GM21447 (cell line): ENCODE measurements around the gene CDCA4.

ENCODE experiments used
- ATAC-seq: cut with Tn5 transposase; IDR thresholded peaks from one replicate; pipeline ENCODE4 v1.9.1; 2021; ENCODE audit not compliant: unreplicated experiment

Gene CDCA4

GRCh38 chr14:104976198-104977007 is 44.5 kb downstream of the CDCA4 start:
- ATAC-seq: no peak

- ATAC-seq: no peak
These were observed 45.2 kb downstream of the CDCA4 start for GRCh38 chr14:104975481-104976197.

DNA sequence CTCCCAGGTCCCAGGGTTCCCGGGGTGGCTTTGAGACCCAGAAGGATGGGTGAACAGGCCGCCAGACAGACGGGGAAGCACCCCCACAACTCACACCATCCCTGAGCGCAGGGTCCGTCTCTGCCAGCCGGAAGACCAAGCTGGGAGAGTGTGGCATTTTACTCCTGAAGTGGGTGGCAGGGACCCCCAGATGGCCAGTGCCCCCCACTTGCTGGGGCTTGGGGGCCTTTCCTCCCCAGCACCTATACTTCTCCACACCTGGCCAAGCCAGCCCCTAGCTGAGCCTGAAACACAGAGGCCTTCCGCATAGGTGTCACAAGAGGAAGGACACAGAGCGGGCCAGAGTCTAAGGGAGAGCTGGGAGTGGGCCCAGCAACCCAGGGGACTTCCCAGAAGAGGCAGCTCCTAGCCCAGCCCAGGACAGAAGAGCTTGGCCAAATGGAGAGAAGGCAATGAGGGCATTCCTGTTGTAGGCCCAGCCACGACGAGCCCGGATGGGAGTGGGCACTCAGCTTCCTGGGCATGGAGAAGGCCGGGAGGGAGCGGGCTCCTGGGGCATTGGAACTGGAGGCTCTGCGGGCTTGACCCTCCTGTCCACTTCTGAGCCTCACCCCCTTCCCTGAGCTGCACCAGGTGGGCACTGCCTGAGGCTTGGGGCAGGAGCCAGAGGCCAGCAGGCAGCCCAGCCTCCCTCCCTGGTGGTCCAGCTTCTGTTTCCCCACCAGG is 46.1 kb downstream of the CDCA4 start:
- no peak for ATAC-seq

GRCh38 chr14:104974146-104974541 is 46.7 kb downstream of the CDCA4 start:
- ATAC-seq: no peak

- ATAC-seq: no peak
These were observed 47.3 kb downstream of the CDCA4 start for GRCh38 chr14:104973385-104974145.

DNA sequence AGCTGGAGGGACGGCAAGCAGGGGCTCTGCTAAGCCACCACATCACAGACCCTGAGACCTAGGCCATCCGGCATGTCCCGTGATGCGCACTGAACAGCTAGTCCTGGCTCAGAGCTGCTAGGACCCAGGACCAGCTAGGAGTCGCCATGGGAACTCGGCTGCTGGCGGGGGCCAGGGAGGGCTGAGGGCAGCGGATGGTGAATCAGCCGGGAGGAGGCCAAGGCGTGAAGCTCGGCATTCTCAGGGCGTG is 47.8 kb downstream of the CDCA4 start:
- ATAC-seq: no peak

DNA sequence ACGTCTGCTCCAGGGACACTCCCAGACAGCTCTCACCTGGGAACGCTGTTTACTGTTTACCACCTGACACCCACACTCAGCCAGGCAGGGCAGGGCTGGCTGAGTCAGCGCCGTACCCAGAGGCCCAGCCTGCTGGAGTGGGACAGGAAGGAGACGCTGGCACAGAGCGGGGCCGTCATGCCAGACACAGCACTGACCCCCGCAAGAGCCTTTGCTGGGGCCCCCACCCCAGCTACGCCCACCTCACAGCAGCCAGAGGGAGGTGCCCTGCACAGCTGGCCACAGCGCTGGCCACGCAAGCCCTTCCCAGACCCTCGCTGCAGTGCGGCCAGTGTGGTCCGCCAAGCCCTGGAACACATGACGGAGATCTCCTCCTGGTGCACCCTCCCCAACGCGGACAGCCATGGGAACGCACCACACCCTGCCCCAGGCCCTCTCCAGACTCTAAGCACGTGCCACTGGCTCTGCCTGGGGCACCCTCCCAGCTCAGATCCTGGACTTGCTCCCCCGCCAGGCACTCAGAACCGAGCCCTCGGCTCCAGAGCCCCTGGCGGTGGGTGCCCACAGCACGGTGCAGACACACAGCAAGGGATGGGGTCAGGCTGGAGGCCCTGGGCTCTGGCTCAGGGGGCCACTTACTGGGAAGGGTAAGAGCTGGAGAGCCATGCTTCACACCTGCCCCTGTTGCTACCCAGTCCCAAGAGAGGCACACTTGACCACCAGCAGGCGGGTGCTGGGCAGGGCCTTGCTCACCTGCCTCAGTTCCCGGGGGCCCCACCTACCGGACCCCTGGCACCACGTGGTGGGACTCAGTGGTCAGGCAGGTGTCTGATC is 48.4 kb downstream of the CDCA4 start:
- ATAC-seq: no peak

GRCh38 chr14:104971447-104972240 is 49.2 kb downstream of the CDCA4 start:
- no peak for ATAC-seq

DNA sequence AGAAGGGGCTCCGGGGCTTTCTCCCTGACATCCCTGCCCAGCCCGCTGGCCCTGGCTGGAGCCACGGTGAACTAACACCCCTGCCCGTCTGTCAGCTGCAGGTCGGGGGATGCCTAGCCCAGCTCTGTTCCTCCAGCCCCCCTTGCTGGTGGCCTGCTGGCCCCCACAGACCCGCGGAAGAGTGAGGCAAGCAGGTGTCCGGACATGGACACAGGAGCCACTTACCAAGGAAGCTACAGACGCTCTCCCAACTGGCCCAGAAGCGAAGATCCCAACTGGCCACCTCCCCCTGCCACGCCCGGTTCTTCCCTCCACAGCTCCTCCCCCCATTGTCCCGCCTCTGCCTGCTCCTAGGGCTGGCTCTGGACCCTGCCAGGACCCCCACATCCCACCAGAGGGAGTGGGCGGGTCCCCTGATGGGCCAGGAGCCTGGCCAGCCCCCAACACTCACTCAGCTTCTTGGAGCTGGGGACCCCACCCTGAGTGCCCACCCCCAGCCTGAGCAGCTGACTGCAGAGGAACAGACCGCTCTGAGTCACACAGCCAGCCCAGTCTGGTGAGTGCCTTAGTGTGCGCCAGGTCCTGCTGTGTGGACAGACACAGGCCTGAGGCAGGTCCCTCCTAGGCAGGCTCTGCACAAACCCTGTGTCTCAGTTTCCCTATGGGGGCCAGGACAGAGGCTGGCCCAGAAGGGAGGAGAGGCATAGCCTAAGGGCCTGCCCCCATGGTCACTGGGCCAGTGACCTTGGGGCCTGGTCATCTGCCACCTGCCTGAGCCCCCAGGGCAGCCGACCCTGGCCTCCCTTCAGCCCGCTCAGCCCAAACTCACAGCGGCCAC is 50.4 kb downstream of the CDCA4 start:
- ATAC-seq: no peak

GRCh38 chr14:104969741-104970230 is 51.1 kb downstream of the CDCA4 start:
- ATAC-seq: no peak

DNA sequence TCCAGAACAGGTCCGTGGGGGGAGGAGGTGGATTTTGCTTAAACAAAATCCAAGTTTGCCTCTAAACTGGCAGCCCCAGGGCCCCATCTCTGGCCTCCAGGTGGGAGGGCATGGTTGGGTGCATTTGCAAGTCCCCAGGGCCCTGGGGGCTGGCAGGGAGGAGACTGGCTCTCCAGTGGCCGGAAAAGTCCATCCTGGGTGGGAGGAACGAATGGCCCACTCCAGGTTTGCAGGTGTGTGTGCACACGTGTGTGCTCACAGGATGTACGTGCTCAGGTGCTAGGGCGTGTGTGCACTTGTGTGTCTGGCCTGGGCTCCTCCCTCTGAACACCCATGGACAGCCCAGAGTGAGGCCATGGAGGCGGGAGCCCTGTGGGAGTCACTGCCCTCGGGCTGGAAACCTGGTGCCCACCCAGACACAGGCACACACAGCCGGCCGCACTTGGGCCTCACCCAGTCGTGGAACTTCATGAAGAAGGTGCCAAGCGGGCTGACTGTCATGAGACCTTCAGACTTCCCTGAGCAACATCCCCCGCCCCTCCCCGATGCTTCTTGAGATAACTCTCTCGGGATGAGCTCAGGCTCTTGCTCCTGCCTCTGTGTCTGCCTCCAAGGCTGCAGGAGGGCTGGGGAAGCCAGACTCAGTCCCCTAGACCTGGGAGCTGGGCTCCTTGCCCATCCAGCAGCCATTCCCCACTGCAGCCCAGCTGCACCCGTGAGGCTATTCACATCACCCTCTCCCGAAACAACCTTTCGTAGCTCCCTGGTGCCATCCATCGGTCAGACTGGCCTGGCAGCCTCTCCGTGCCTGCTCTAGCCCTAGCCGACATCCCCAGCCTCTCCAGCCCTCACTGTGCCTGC is 52.1 kb downstream of the CDCA4 start:
- no peak for ATAC-seq

DNA sequence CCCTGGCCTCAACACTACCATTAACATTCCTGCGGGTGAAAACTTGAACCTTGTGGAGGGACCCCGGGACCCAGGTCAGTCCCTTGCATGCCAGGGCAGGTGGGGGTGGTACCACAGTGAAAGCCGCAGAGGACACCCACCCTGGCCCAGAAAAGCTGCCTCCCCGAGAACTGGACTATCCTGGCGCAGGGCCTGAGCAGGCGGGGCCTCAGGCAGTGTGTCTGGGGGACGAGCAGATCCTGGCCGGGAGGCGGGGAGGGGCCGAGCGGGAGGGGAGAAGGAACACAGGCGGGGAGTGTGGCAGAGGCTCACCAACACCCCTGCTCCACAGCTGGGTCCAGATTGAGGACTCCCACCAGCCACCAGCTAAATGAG is 52.7 kb downstream of the CDCA4 start:
- no peak for ATAC-seq

DNA sequence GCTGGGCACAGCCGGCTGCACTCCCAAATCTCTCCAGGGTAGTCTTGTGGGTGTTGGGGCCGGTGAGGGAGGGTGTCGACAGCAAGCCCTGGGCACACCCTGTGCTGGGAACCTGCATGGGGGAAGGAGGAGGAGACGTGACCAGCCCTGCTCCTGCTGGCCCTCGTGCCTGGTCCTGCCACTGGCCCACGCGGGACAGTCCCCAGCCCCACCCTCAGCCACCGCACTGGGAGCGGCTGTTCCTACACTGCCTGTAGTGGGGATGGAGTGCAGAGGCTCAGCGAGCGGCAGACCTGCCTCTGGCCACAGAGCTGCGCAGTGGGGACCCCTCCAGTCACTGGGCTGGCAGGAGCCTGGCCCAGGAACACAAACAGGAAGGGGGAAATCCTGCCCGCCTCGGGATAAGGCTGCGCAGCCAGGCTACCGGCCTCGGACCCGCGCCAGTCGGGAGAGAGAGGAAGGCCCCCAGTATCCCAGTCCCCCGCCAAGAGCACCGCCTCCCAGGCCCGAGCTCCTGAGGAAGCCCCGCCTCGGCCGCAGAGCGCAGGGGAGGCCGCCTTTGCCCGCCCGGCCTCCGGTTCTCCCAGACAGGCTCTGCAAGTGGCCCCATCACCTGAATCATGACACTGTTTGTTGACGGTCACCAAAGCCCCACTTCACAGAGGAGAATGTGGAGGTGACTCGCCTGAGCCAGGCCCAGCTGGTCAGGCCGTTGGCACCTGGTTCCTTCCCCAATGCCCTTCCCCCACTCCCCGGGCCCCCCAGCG is 53.3 kb downstream of the CDCA4 start:
- no peak for ATAC-seq

DNA sequence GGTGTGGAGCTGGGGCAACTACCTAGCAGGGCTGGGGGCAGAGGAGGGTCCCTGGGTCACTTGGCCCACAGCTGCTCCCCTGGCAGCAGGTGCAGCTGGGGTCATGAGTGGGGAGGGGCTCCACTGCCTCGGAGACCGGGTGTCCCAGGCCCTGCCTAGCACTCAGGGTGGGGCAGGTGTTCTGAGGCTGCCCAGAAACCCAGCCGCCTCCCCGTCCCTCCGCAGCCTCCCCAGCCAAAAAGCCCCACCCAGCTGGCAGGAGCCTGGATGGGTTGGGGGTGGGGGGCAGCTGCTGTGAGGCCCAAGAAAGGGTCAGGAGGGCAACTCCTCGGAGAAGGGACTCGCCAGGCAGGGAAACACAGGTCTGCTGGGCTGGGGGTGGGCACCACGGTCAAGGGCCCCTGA is 53.9 kb downstream of the CDCA4 start:
- no peak for ATAC-seq

GRCh38 chr14:104966261-104966865 is 54.5 kb downstream of the CDCA4 start:
- ATAC-seq: no peak

GRCh38 chr14:104965561-104966231 is 55.2 kb downstream of the CDCA4 start:
- ATAC-seq: no peak
